ENCODE results near the gene MAML2. TPM values are rescaled to one million over a fixed set of nuclear protein-coding genes. Genes with fewer than 3 reads are reported as not detected.

MAML2 gene
- polyA plus RNA-seq, 4 donors, result 27.8 to 33.5 (median 32.1) TPM

DNA sequence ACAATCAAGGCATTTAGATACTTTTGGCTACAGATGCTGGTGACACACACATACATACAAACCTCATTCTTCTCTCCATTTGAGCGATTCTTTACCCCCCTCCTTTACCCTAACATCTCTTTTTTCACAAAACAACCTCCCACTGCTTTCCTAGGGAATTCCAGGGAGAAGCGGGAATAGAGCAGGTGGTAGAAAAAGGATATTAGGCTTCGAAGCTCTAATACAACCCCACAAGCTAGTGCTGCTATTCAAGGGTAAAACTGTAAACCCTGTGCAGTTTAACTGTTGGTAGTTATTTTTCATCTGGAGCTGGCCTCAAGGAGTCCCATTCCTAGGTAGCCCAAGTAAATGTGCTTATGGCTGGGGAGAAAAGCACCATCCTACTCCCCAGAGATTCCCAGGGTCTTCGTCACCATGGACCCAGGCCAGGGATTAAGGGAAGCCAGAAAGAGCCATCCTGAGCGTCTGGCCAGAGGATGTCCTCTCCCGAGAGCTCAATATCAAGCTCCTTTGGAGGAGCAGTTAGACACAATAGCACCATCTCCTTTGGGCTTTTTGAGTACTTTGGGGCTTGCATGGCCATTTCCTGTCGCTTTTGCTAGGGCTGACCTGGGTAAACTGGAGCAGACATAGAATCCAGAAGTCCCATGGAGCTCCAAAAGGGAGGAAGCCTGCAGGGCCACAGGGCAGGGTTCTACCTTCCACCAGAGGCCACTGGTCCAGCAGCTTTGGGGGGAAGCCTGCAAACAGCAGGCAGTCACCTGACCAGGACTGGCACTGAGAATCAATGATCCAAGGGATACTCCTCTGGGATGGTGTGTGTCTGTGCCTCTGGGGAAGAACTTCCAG, 3.1 kb downstream of the MAML2 start:
- DNase-seq (ENCODE audit: low read depth in 4 of 4, low spot score in 3 of 4), result no peak

DNA sequence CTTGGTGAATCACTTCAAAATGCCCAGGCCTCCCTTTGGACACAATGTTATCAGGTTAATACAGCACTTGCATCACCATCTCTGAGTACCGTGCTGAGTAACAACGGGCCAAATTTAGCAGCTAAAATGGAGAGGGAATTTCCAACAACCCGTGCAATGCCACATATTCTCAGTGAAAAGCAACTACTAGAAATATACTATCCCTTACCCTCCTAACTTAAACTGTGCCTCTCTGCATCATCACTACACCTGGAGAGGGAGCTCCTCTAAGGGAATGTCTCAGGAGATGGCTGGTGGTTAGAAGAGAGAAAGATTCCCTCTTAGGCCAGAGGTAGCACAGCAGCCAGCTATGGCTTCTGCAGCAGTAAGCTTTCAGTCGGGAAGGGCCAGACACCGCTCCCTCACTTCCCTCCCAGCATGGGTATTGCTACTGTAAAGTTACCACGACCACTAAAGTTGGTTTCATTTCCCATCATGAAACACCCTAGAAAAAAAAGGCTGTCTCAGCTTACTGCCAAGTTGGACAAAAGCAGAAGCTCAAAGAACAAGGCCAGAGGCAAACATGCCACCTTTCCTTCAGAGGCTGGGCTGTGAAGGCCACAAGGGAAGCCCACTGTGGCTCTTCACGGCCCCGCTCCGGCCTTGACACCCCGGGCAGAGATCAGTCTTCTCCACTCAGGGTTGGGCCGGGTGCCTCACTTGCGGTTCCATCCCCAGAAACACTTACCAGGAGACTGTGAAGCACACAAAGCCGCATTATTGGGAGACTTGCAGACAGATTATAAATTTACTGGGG, 3.9 kb downstream of the MAML2 start:
- DNase-seq (ENCODE audit: low read depth in 4 of 4, low spot score in 3 of 4), result no peak

DNA sequence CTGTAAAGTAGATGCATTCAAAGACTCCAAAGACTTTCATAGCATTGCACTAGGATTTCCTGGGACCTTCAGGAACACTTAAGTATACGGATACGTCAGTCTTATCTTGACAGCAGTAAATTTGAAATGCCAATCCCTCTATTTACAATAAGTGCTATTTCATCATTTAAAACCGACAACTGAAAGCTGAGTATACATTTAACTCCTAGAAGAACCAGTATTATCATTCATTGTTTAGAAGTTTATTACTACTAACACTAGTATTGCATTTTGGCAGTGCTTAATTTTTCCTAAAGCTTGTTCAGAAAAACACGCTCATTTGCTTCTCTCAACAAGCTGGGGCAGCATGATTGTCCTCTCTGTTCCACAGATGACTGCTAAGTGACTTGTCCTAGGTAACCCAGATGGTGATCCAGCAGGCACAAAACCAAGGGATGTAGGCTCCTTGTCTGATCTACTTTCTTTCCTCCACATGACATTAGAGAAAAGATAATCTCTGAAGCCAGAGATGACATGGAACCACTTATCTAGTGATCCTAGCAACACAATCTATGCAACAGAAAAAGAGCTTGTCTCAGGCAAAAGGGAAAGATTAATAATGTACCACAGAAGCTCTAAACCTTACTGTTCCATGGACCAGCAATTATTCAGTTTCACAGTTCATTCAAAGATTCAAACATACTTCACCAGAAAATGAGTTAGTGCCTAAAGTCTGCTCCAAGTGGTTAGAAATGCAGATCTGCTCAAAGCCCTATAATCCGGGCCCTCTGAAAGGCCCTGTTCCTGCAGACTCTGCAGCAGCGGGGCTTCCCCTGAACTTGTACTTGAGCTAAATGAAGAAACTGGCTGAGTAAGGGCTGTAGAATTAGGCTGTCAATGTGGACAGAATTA, 5.2 kb downstream of the MAML2 start:
- no peak for DNase-seq (ENCODE audit: low read depth in 4 of 4, low spot score in 3 of 4)

DNA sequence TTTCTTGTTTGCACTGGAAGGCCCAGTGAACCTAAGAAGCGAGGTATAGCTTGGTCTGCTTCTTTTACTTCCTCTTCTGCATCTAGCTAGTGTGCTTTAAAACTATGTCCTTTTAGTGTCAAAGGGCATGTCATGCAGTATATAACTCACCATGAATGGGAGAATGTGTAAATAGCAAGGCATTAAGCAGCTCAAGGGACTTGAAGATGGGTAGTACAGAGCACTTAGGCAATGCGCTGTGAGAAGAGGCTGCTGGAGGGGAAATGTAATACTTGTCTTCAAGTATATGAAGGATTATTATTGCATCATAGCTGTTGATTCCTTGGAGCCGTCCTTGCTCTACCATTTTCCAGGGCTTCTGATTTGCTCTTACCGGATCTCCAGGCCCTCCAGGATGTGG, 7.6 kb downstream of the MAML2 start:
- DNase-seq (ENCODE audit: low read depth in 4 of 4, low spot score in 3 of 4), result no peak

DNA sequence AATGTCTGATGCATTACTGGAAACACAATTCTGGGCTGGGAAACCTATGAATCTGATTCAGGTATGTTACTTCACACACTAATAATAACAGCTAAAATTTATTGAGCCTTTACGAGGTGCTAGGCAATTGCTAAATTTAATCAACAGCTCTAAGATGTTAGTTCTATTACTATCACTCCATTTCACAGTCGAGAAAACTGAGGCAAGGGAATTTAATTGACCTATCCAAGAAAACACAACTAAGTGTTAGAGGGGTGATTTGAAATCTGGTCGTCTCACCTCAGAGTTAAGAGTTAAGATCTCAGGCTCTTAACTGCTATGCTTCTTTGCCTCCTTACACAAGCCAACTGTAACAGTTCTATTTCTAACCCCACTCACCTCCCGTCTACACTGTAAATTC, 8.8 kb downstream of the MAML2 start:
- no peak for DNase-seq (ENCODE audit: low read depth in 4 of 4, low spot score in 3 of 4)

DNA sequence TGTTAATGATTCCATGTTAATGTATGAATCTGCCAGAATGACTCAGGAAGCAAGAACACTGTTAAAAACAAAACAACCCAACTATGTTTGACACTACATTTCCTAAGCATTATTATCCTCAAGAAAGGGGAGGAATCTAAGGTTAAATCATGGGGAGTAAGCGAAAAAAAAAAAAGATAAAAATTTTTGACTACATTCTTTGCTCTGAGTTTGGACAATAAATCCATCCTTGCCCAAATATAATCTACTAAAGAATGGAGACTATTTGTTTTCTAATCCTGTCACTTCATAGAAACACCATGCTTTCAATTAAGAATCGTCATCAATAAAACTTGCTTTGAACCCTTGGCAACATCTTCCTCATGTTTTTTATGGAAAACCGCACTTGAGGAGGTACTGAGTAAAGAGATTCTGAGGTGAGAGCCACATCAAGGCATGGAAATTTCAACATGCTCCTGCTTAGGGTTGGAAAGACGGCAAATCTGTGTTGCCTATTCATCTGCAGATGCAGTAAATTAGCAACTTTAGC, 9.7 kb downstream of the MAML2 start:
- no peak for DNase-seq (ENCODE audit: low read depth in 4 of 4, low spot score in 3 of 4)

DNA sequence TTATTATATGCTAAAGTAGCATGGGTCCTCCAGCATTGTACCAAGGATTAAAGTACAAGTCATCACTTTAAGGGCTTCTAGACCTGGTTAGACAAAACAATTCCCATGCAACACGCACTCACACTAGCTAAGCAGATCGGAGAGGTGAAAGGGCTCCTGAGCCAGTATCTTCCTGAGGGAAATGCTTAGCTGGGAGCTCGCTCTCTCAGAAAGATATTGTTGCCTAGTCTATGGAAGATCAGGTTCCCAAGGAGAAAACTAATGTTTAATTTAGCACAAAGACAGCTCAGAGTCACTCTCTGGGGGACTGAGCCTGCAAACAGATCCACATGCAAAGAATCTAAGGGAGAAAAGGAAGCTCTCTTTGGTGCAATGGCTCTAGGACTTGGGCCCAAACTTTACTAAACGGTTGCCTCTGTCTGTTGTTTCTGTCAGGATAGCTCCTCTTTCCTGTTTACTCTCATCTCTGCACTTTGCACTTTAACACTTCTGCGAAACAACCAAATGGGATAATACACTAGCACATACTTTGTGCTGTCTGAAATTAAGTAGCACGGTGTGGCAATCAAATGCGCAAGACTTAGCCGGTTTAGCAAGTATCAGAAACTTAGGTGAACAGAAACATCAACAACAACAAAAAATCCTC, 10.7 kb downstream of the MAML2 start:
- no peak for DNase-seq (ENCODE audit: low read depth in 4 of 4, low spot score in 3 of 4)

DNA sequence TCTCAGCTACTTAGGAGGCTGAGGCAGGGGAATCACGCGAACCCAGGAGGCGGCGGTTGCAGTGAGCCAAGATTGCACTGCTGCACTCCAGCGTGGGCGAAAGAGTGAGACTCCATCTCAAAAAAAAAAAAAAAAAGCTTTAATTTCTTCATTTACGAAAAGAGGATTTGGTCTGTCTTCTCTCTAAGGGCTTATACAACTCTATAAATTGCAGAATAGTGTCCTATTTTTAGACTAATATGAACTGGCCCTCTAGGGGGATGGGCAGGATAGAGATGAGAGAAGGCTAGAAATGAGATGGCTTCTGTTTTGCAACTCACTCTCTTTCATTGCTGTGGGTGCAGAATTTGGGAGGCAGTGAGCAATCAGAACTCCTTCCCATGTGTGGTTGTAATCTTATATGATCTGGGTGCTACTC, 11.3 kb downstream of the MAML2 start:
- DNase-seq (ENCODE audit: low read depth in 4 of 4, low spot score in 3 of 4), result no peak

DNA sequence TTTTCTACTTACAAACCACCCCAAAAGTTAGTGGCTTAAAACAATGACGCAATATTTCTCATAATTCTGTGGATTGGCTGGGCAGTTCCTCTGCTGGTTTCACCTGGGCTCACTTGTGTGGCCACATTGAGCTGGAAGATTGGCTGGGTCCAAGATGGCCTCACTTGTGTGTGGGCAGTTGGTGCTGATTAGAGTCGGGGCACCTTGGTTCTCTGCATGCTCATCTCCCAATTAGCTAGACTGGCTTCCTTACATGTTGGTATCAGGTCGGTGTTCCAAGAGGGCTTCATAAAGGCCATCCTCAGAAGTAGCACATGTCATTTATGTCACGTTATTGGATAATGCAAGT, 12.5 kb downstream of the MAML2 start:
- no peak for DNase-seq (ENCODE audit: low read depth in 4 of 4, low spot score in 3 of 4)

DNA sequence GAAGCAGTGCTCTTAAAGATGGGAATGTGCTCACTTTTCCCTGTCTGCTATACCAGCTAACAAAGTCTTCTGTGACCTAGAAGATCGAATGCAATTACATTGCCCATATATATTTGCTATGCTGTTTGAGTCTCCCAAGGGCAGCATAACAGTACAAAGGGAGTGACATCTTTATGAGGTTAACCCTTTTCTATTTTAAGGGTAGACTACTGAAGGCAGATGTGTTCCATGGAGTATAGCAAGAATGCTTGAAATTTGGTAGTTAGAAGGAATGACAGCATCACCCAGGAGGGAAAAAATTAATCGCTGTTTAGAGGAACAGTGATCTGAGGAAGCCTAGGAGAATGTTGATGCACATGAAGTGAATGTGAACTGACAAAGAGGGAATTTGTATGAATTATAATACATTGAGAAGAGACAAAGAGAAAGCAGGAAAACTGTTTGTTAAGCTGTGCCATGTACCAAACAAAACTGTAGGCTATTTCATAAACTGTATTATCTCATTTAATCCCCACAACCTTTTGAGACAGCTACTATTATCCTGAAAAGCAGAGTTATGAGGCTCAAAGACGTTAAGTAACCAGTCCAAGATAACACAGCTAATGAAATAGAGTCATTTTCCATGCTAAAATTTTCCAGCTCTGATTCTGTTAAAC, 13.0 kb downstream of the MAML2 start:
- no peak for DNase-seq (ENCODE audit: low read depth in 4 of 4, low spot score in 3 of 4)

DNA sequence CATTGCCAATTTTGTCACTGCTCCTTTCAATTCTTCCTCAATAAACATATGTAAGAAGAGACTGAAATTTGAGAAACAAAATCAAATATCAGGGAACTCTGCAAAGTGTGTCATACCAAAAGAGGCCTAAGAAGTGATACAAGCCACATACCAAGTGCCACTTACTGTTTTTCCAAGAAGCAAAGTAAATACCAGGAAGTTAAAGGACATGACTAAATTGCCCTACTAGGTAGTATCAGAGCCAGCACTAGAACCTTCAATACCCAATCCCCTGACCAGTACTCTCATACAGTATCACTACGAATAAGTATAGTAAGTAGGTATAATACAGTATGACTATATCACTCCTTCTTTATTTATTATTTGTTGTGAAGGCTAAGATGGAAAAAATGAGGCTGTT, 13.6 kb downstream of the MAML2 start:
- no peak for DNase-seq (ENCODE audit: low read depth in 4 of 4, low spot score in 3 of 4)

DNA sequence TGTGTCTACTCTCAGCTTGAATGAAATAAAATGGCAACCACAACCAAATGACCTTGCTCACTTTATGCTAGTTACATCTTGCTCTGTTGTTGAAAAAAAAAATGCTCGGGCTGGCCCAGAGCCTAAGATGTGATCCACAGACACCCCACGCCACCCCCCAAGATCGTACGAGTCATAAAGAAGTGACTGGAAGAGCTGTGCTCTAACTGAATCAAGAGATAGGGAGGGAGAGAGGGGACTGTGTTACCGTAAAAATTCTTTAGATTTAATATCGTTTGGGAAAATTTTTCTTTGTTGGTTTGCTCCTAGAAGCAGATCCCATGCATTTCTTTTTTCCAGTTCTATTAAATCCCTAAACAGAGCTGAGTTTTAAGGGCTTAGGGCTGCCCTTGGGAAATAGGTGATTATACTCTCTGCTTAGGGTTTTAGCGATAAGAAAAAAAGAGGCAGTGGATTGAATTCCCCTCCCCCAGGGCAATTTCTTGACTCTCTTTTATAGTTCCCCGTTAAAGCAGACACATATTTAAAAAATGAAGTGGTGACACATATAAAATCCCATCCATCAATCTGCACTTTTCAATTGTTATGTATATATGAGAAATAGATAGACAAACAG, 14.5 kb downstream of the MAML2 start:
- DNase-seq (ENCODE audit: low read depth in 4 of 4, low spot score in 3 of 4), result no peak

DNA sequence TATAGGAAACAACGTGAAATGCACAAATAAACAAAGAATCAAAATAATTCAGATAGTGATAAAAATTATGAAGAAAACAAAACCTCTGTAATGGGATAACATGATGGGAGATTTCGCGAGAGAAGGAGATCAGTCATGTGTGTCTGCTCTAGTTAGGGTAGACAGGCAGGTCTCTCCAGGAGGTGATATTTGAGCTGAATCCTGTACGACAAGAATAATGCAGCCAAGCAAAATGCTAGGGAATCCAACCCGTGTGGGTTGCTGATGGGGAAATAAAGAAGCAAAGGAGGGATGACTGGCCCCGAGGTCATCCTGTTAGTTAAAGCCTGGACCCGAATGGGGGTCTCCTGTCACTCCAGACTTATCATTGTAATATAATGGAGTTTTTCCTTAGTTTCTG, 16.0 kb downstream of the MAML2 start:
- DNase-seq (ENCODE audit: low read depth in 4 of 4, low spot score in 3 of 4), result no peak

DNA sequence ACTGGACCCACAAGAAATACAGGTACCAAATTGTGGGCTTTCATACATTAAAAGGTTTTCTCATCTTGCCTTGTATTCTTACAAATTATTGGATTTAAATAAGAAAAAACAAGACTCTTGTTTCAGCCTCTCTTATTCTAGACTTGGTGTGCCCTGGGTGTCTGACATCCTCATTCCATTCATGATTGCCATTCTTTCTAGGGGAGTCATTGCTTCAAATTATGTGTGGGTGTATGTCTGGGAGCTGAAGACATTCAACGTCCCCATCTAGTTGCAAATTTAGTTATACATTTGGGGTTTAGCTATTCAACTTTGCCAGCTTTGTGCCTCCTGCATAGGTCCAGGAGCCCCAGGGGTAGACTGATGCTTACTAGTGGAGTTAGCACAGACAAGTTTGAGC, 18.1 kb downstream of the MAML2 start:
- no peak for DNase-seq (ENCODE audit: low read depth in 4 of 4, low spot score in 3 of 4)

DNA sequence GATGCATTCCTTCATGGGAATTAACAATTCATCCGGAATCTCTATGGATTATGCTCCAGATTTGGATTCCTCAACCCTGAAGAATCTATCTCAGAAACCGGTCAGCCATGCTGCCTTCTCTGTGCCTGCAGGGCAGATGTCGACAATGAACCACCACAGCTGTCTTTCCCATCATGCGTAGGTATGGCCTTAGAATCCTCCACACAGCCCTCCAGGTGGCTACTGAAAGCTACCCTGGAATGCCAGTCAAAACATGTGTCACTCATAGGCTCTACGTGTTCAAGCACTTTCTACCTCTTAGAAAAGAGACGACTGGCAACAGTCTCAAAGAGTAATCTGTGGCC, 19.4 kb downstream of the MAML2 start:
- no peak for DNase-seq (ENCODE audit: low read depth in 4 of 4, low spot score in 3 of 4)

DNA sequence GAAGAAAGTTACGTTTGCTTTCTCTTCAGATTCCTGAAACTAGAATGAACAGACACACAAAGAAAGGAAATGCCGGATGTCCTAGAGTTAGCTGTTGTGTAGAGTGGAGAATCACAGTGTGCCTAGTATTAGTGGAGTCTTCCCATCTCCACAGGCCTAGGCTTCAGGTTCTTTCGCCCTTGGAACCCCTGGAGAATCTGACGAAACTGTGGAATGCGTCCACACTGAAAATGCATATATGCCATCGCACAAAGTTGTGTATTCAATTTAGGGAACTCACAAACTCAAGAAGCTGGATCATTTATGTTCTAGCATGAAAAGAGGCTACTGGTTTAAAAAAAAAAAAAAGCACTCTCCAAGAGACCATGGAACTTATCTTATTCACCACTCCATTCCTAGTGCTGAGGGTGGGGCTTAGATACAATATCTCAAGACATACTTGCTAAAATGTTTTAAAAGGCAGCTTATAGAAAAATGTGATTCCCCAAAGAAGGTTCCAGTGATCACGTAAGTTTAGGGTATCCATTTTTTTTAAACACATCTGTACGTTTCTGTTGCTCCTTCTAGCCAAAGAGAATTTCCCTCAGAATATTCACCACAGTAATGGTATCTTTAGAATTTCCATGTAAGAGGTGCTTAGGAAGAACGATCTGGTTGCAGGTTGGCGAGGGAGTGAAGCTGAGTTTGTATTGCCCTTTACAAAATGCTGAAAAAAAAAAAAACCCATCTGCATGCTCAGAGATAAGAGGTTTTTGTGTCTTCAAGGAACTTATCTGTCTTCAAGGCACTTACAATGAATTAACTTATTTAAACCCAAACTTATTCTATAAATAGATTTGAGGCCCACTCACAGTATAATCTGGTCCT, 20.0 kb downstream of the MAML2 start:
- DNase-seq (ENCODE audit: low read depth in 4 of 4, low spot score in 3 of 4), result no peak

DNA sequence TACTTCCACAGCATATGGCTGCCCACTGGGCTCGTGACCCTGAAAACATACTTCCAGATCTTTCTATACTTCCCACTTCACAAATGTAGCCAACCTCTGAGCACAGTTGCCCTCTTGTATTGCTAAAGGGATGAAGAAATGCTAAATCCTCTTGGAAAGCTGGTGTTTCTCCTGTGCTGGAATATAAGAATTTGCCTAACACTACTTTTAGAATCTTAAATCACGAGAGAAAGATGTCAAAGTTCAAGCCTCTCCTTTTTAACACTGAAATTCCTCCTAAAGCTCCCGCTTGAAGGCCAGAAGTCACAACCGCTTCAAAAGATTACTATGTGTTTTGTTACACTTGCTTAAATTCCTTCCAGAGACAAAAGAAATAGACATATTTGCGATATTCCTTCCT, 21.9 kb downstream of the MAML2 start:
- DNase-seq (ENCODE audit: low read depth in 4 of 4, low spot score in 3 of 4), result no peak

DNA sequence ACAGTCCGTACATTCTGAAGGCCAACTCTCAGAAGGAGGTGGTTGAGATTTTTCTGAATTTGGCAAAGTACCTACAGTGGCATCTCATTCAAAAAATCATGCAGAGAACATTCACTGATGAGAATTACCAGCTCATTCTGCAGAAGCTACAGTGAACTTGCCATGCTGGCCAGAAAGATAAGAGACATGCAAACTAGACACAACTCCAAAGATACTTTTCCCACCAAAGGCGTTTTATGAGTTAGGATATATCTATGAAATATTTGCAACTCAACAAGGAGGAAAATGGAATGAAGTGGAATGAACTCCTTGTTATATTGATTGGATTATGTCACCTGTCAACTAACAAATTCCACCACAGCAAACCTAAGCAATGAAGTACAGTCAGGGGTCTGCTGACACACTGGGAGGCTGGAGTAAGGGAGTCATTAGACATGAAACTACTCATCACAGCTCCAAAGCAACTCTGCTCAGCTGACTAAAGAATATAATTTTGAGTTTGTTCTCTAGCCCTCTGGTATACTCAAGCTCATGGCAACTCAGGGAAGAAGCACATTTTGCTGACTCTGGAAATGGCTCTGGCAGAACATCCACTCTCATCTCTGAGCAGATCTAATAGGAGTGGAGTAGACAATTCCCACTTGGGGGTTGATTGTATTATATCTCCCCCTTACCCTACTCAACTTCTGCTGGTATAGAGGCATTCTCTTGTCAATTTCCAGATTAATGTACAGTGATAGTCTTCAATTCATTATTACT, 22.9 kb downstream of the MAML2 start:
- DNase-seq (ENCODE audit: low read depth in 4 of 4, low spot score in 3 of 4), result no peak
